Right lobe of liver (tissue), 4 donors: ENCODE measurements around the gene SPN.

Source experiments
- POLR2A ChIP-seq: fragments of 450-650 bp; IDR thresholded peaks from one replicate; pipeline ENCODE4 v1.6.1; 2017; ENCODE audit warnings: antibody characterized with exemption, mild to moderate bottlenecking
- TF ChIP-seq, protein P1 (sequence below), 4 donors: fragments of 200-600 bp in 3 of 4; fragments of 450-650 bp in 1 of 4; IDR thresholded peaks; one replicate each; pipeline versions ENCODE4 v1.5.1 to v1.8.0; 2016 to 2022; ENCODE audit warnings: antibody characterized with exemption in 4 of 4, mild to moderate bottlenecking in 2 of 4
- donor health status: DM: no; HTN: no; CAD: no.
- donor health status: DM: no; HTN: no; CAD: no.
- donor health status: DM: no; HTN: yes; CAD: no.

DNA sequence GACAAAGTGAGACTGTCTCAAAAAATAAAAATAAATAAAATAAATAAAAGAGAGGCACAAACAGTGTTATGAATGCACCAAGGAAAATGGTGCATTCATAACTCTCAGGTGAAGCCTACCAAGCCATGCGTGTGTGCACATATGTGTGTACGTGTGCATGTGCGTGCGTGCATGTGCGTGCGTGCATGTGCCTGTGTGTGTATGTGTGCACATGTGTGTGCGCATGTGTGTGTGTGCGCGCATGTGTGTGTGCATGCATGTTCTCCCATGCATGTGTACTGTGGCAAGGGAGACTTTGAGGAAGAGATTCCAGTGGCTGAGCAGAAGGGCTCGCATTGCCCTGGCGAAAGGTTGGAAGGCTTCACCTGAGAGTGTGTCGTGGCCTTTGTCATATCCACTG is 4.7 kb downstream of the SPN start:
- TF ChIP-seq, protein P1, sequence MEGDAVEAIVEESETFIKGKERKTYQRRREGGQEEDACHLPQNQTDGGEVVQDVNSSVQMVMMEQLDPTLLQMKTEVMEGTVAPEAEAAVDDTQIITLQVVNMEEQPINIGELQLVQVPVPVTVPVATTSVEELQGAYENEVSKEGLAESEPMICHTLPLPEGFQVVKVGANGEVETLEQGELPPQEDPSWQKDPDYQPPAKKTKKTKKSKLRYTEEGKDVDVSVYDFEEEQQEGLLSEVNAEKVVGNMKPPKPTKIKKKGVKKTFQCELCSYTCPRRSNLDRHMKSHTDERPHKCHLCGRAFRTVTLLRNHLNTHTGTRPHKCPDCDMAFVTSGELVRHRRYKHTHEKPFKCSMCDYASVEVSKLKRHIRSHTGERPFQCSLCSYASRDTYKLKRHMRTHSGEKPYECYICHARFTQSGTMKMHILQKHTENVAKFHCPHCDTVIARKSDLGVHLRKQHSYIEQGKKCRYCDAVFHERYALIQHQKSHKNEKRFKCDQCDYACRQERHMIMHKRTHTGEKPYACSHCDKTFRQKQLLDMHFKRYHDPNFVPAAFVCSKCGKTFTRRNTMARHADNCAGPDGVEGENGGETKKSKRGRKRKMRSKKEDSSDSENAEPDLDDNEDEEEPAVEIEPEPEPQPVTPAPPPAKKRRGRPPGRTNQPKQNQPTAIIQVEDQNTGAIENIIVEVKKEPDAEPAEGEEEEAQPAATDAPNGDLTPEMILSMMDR (IDR thresholded peaks at IDR 0.05), result no peak
- no peak for TF ChIP-seq POLR2A
